IMR-90 (cell line): ENCODE data around the gene CACUL1. TPM values are rescaled to one million over a fixed set of nuclear protein-coding genes. Genes with fewer than 3 reads are reported as not detected.
A peak's percentile ranks its signal among the peaks of the same experiment; 100 is the strongest.

Source experiments
- ATAC-seq: fragments of 200-7000 bp; cut with Tn5 transposase; 2 replicates; pipeline ENCODE4 v1.9.1; 2020; ENCODE audit warnings: low read depth, mild to moderate bottlenecking, moderate library complexity
- BruUV-seq: library from RNA; stranded (reverse); fragments of 400-500 nt; replicated peaks from 2 replicates; lab custom pipeline; 2021; lab: Mats Ljungman, UMichigan
- CTCF ChIA-PET: fragments of 300-600 bp; formaldehyde crosslinking; extraction: SDS; loops from one replicate; lab custom pipeline; 2021; ENCODE audit warnings: antibody characterized with exemption; lab: Yijun Ruan, JAX
- POLR2A ChIA-PET: fragments of 300-600 bp; sonication (Branson Sonifier 250); formaldehyde crosslinking; loops from one replicate; lab custom pipeline; 2022; ENCODE audit warnings: antibody characterized with exemption; ENCODE audit not compliant: unreplicated experiment; lab: Charles Lee
- DNase-seq: peaks from one replicate; pipeline ENCODE4 v3.0.0; 2013
- H2AFZ ChIP-seq: replicated peaks from 2 replicates; pipeline ENCODE3; 2013; ENCODE audit warnings: low read length, mild to moderate bottlenecking; ENCODE audit not compliant: poor library complexity
- H2AK5ac ChIP-seq: 2 replicates; pipeline ENCODE4 v1.6.1; 2013; ENCODE audit warnings: low read depth, low read length, inconsistent platforms
- H2AK9ac ChIP-seq: replicated peaks from 2 replicates; pipeline ENCODE3; 2013; ENCODE audit warnings: mild to moderate bottlenecking, low read depth, low read length, moderate library complexity; ENCODE audit not compliant: poor library complexity
- H2BK120ac ChIP-seq: 2 replicates; pipeline ENCODE4 v1.6.1; 2013; ENCODE audit warnings: low read depth, low read length, inconsistent platforms
- H2BK15ac ChIP-seq: 3 replicates; pipeline ENCODE4 v1.6.1; 2013; ENCODE audit warnings: low read depth, low read length, inconsistent platforms
- H2BK20ac ChIP-seq: 2 replicates; pipeline ENCODE4 v1.6.1; 2013; ENCODE audit warnings: low read depth, mild to moderate bottlenecking, inconsistent platforms, low read length, moderate library complexity
- H2BK5ac ChIP-seq: 2 replicates; pipeline ENCODE4 v1.6.1; 2013; ENCODE audit warnings: mild to moderate bottlenecking, low read depth, low read length, inconsistent platforms; ENCODE audit not compliant: poor library complexity, severe bottlenecking
- H3K14ac ChIP-seq: replicated peaks from 2 replicates; pipeline ENCODE4 v1.6.1; 2013; ENCODE audit warnings: low read depth, low read length, inconsistent platforms
- H3K18ac ChIP-seq: 2 replicates; pipeline ENCODE4 v1.6.1; 2013; ENCODE audit warnings: low read depth, low read length, control low read depth
- H3K23ac ChIP-seq: 2 replicates; pipeline ENCODE4 v1.6.1; 2013; ENCODE audit warnings: low read depth, low read length, inconsistent platforms
- H3K27ac ChIP-seq: 2 replicates; pipeline ENCODE4 v1.5.1; 2013; ENCODE audit warnings: mild to moderate bottlenecking, control low read depth, low read length; ENCODE audit not compliant: insufficient read depth
- H3K27me3 ChIP-seq: 2 replicates; pipeline ENCODE4 v1.6.1; 2013; ENCODE audit warnings: low read length; ENCODE audit not compliant: control insufficient read depth, insufficient read depth
- H3K36me3 ChIP-seq: 2 replicates; pipeline ENCODE4 v1.6.1; 2013; ENCODE audit warnings: low read length, mixed read lengths; ENCODE audit not compliant: control insufficient read depth, insufficient read depth
- H3K4ac ChIP-seq: 2 replicates; pipeline ENCODE4 v1.6.1; 2013; ENCODE audit warnings: low read depth, low read length, inconsistent platforms
- H3K4me1 ChIP-seq: 2 replicates; pipeline ENCODE4 v1.6.1; 2013; ENCODE audit warnings: low read length, mixed read lengths; ENCODE audit not compliant: control insufficient read depth, insufficient read depth
- H3K4me2 ChIP-seq: 2 replicates; pipeline ENCODE4 v1.6.1; 2013; ENCODE audit warnings: low read depth, mild to moderate bottlenecking, control low read depth, low read length, moderate library complexity
- H3K4me3 ChIP-seq: 2 replicates; pipeline ENCODE4 v1.5.1; 2013; ENCODE audit warnings: low read depth, mild to moderate bottlenecking, control low read depth, low read length, moderate library complexity; ENCODE audit not compliant: insufficient read depth
- H3K56ac ChIP-seq: 2 replicates; pipeline ENCODE4 v1.6.1; 2013; ENCODE audit warnings: low read length, inconsistent platforms; ENCODE audit not compliant: insufficient read depth; ENCODE audit errors: extremely low read depth
- H3K79me1 ChIP-seq, 2 experiments: 2 replicates each; pipeline ENCODE4 v1.6.1; 2013; ENCODE audit warnings: low read length in 2 of 2, inconsistent platforms in 1 of 2, low read depth in 1 of 2
- H3K9ac ChIP-seq: 2 replicates; pipeline ENCODE4 v1.6.1; 2013; ENCODE audit warnings: low read depth, low read length, control low read depth
- H3K9me1 ChIP-seq: 2 replicates; pipeline ENCODE4 v1.6.1; 2013; ENCODE audit warnings: low read length, inconsistent platforms; ENCODE audit not compliant: insufficient read depth
- H3K9me3 ChIP-seq: 2 replicates; pipeline ENCODE4 v1.6.1; 2013; ENCODE audit warnings: low read length; ENCODE audit not compliant: control insufficient read depth, insufficient read depth
- H4K20me1 ChIP-seq: 2 replicates; pipeline ENCODE4 v1.6.1; 2013; ENCODE audit warnings: low read length, inconsistent platforms; ENCODE audit not compliant: insufficient read depth
- H4K5ac ChIP-seq: 2 replicates; pipeline ENCODE4 v1.6.1; 2013; ENCODE audit warnings: mild to moderate bottlenecking, low read depth, low read length, control low read depth
- H4K8ac ChIP-seq, 2 experiments: 2 replicates each; pipeline ENCODE4 v1.6.1; 2013; ENCODE audit warnings: low read depth in 2 of 2, low read length in 2 of 2, control low read depth in 1 of 2, inconsistent platforms in 1 of 2
- H4K91ac ChIP-seq: 2 replicates; pipeline ENCODE4 v1.6.1; 2013; ENCODE audit warnings: low read depth, low read length, inconsistent platforms; ENCODE audit not compliant: insufficient read depth
- MAZ ChIP-seq: IDR thresholded peaks from 2 replicates; pipeline ENCODE4 v1.6.1; 2012; ENCODE audit warnings: low read depth, mild to moderate bottlenecking, low read length, improper control_type of control experiment, moderate library complexity, borderline replicate concordance
- NFE2L2 ChIP-seq: fragments of 150-350 bp; IDR thresholded peaks from 2 replicates; pipeline ENCODE4 v1.6.1; 2016; ENCODE audit warnings: low read depth, mild to moderate bottlenecking, low read length
- RAD21 ChIP-seq: IDR thresholded peaks from 2 replicates; pipeline ENCODE4 v1.6.1; 2012; ENCODE audit warnings: low read length, improper control_type of control experiment
- RFX5 ChIP-seq: IDR thresholded peaks from 2 replicates; pipeline ENCODE4 v1.8.0; 2012; ENCODE audit warnings: low read depth, mild to moderate bottlenecking, low read length, moderate library complexity
- SMC3 ChIP-seq: fragments of 150-350 bp; IDR thresholded peaks from 2 replicates; pipeline ENCODE4 v1.6.1; 2016; ENCODE audit warnings: low read depth, mild to moderate bottlenecking, antibody characterized with exemption, low read length, moderate library complexity
- WGBS, 2 experiments: methylation state at CpG; one replicate each; pipeline versions ENCODE4 v1.1.5 to v1.1.7; 2013; ENCODE audit warnings: missing lambda C conversion rate in 2 of 2; ENCODE audit not compliant: insufficient read length in 1 of 2; ENCODE audit errors: extremely low coverage in 2 of 2; 5-methylcytosine and 5-hydroxymethylcytosine counted together
- dilution Hi-C: fragments of 300-500 bp; cut with HindIII; formaldehyde crosslinking; loops from one replicate; pipeline ENCODE4 v1.14.3; 2018; ENCODE audit warnings: low sequenced_read_pairs; ENCODE audit not compliant: unreplicated experiment
- in situ Hi-C: fragments of 300-500 bp; cut with MboI; formaldehyde crosslinking; loops from 3 replicates; pipeline ENCODE4 v1.14.3; 2019; ENCODE audit warnings: low sequenced_read_pairs, inconsistent platforms, mixed read lengths
- intact Hi-C: fragments of 100-400 bp; cut with micrococcal nuclease; formaldehyde crosslinking; loops from 2 replicates; pipeline ENCODE4 v1.10.0; 2022
- polyA plus RNA-seq, 3 experiments: library from polyadenylated mRNA; depleted of rRNA; stranded (reverse); fragments of >200 nt; gene quantifications; 2 replicates each; pipeline ENCODE4 v1.2.3, GENCODE V29; 2012; ENCODE audit warnings: low replicate concordance in 1 of 3
- total RNA-seq: library from RNA; depleted of rRNA; stranded (reverse); fragments of >200 nt; gene quantifications from 2 replicates; pipeline ENCODE4 v1.2.3, GENCODE V29; 2012

Gene CACUL1
- total and polyA plus RNA-seq, 2 of the 4 experiments (the other 2 are of a cell fraction), result 5.3 to 23.5 TPM

- H3K9me1 ChIP-seq, result peaks cover 2% of the 10 kb centered on the region; the same call in 1 of the 2 replicates
- CTCF ChIA-PET, result interaction anchor here (0.6 kb wide), 1 partner anchor 42 kb away, joined by 3 read pairs; no protein-coding TSS in a partner anchor
- no peak overlapping the region for H3K4me2 ChIP-seq
- no peak overlapping the region for H2BK120ac ChIP-seq
- no CpG with 5 or more reads among the region's 2 CpGs for WGBS, 2 experiments
- H3K18ac ChIP-seq, result no peak overlapping the region
- H3K23ac ChIP-seq, result no peak overlapping the region
- H2AFZ ChIP-seq, result no peak overlapping the region
- H3K4ac ChIP-seq, result no peak overlapping the region
- H4K20me1 ChIP-seq, result peaks cover 46% of the 10 kb centered on the region
- H2BK20ac ChIP-seq, result no peak overlapping the region
- peaks cover 4 to 52% of the 10 kb centered on the region in 2 experiments; a peak in 3 of 4 replicates for H3K79me1 ChIP-seq
- H2AK9ac ChIP-seq, result no peak overlapping the region
- no peak overlapping the region for H3K14ac ChIP-seq
- no peak overlapping the region for H3K27ac ChIP-seq
- no peak overlapping the region for H3K4me3 ChIP-seq
- no peak overlapping the region for H2AK5ac ChIP-seq
- no peak overlapping the region for H4K91ac ChIP-seq
- no peaks in the 10 kb centered on the region for H3K36me3 ChIP-seq
- peak; percentile 45 for ATAC-seq
- intact Hi-C loops (loop anchor here (10.0 kb wide), 1 partner anchor 697 kb away; the partner anchor contains the start of gene RAB11FIP2), dilution Hi-C loops (no loop called here), in situ Hi-C loops (loop anchor here (25.0 kb wide), 1 partner anchor 445 kb away; the partner anchor contains the start of gene PRDX3)
- no peak overlapping the region for H2BK15ac ChIP-seq
- POLR2A ChIA-PET, result no interaction called here
- no peak overlapping the region for H4K5ac ChIP-seq
- H3K9me3 ChIP-seq, result no peaks in the 10 kb centered on the region
- H3K9ac ChIP-seq, result no peak overlapping the region
- peaks cover 10% of the 10 kb centered on the region for H3K4me1 ChIP-seq
- no TSS peak for BruUV-seq
- no peak overlapping the region for H4K8ac ChIP-seq
- TF ChIP-seq RFX5, result no peak
- TF ChIP-seq RAD21, result no peak
- no peak for TF ChIP-seq MAZ
- TF ChIP-seq NFE2L2, result no peak
- TF ChIP-seq SMC3, result no peak
- H3K56ac ChIP-seq, result no peak overlapping the region
- no peaks in the 10 kb centered on the region for H3K27me3 ChIP-seq
- no peak for DNase-seq
- no peak overlapping the region for H2BK5ac ChIP-seq
Observed at GRCh38 chr10:118742032-118742431, 12.7 kb downstream of the CACUL1 start.
